ENCODE results near the gene CDHR1. TPM values are rescaled to one million over a fixed set of nuclear protein-coding genes. Genes with fewer than 3 reads are reported as not detected.

The CDHR1 gene
- polyA plus RNA-seq, 1 donor from 2014 or later, result 1.9 TPM

DNA sequence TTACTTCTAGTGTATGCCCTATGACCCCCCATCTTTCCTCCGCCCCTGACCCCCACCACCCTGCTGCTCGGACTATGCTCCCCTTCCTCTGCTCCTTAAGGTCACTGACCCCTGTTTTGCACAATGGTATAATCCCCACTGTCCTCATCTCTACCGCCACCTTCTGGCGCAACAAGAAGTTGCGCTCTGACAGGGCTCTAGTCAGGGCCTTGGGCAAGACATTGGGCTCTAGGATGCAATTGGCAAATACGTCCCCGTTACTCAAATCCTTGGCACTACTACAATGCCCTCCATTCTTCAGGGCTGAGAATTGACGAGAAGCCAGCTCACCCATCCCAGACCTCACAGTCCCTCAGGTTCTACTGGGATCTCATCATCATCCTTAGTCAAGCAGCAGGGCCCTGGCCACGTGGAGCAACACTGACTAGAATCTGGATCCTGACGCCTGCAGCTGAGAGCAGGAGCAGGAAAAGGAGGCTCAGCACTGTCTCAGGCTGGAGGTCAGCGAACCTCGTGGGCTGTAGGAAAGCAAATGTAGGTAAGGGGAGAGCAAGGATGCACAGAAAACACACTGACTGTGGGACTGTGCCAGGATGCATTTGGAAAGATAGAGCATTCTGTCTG lies 20.4 kb downstream of the CDHR1 start:
- Histone ChIP-seq H4K20me1 (ENCODE audit: insufficient read depth) (no peaks in the 10 kb centered on the region), H3K79me2 (replicated peaks; ENCODE audit: insufficient read depth, low read length) (no peaks in the 10 kb centered on the region), H3K27ac (ENCODE audit: low read length) (no peak overlapping the region), H3K9me2 (ENCODE audit: insufficient read depth, low read length) (no peaks in the 10 kb centered on the region), H3K4me3 (ENCODE audit: low read length) (no peak overlapping the region), H3K9ac (ENCODE audit: low read length) (no peak overlapping the region), H3K36me3 (ENCODE audit: insufficient read depth, low read length) (no peaks in the 10 kb centered on the region), H2AFZ (ENCODE audit: low read depth, low read length) (no peak overlapping the region), H3F3A (ENCODE audit: insufficient read depth, low read length, poor library complexity, severe bottlenecking) (no peaks in the 10 kb centered on the region), H3K9me3 (ENCODE audit: low read length) (no peaks in the 10 kb centered on the region), H3K27me3 (ENCODE audit: insufficient read depth, low read depth, low read length) (no peaks in the 10 kb centered on the region), H3K4me2 (ENCODE audit: low read length) (no peak overlapping the region)
- TF ChIP-seq EZH2 (IDR thresholded peaks at IDR 0.05; ENCODE audit: borderline replicate concordance, insufficient read depth, low read length, poor library complexity, severe bottlenecking) (no peak), RAD21 (conservative IDR thresholded peaks at IDR 0.05) (no peak), SMC3 (conservative IDR thresholded peaks at IDR 0.05; ENCODE audit: poor library complexity) (no peak), TAF1 (IDR thresholded peaks at IDR 0.05; ENCODE audit: low read depth) (no peak), MXI1 (conservative IDR thresholded peaks at IDR 0.05; ENCODE audit: poor library complexity, severe bottlenecking) (no peak), EP300 (conservative IDR thresholded peaks at IDR 0.05; ENCODE audit: poor library complexity, severe bottlenecking) (no peak), POLR2AphosphoS5 (IDR thresholded peaks at IDR 0.05) (no peak)
- TF ChIP-seq, protein P1, sequence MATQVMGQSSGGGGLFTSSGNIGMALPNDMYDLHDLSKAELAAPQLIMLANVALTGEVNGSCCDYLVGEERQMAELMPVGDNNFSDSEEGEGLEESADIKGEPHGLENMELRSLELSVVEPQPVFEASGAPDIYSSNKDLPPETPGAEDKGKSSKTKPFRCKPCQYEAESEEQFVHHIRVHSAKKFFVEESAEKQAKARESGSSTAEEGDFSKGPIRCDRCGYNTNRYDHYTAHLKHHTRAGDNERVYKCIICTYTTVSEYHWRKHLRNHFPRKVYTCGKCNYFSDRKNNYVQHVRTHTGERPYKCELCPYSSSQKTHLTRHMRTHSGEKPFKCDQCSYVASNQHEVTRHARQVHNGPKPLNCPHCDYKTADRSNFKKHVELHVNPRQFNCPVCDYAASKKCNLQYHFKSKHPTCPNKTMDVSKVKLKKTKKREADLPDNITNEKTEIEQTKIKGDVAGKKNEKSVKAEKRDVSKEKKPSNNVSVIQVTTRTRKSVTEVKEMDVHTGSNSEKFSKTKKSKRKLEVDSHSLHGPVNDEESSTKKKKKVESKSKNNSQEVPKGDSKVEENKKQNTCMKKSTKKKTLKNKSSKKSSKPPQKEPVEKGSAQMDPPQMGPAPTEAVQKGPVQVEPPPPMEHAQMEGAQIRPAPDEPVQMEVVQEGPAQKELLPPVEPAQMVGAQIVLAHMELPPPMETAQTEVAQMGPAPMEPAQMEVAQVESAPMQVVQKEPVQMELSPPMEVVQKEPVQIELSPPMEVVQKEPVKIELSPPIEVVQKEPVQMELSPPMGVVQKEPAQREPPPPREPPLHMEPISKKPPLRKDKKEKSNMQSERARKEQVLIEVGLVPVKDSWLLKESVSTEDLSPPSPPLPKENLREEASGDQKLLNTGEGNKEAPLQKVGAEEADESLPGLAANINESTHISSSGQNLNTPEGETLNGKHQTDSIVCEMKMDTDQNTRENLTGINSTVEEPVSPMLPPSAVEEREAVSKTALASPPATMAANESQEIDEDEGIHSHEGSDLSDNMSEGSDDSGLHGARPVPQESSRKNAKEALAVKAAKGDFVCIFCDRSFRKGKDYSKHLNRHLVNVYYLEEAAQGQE (IDR thresholded peaks at IDR 0.05; ENCODE audit: borderline replicate concordance), result no peak
- TF ChIP-seq, protein P2, sequence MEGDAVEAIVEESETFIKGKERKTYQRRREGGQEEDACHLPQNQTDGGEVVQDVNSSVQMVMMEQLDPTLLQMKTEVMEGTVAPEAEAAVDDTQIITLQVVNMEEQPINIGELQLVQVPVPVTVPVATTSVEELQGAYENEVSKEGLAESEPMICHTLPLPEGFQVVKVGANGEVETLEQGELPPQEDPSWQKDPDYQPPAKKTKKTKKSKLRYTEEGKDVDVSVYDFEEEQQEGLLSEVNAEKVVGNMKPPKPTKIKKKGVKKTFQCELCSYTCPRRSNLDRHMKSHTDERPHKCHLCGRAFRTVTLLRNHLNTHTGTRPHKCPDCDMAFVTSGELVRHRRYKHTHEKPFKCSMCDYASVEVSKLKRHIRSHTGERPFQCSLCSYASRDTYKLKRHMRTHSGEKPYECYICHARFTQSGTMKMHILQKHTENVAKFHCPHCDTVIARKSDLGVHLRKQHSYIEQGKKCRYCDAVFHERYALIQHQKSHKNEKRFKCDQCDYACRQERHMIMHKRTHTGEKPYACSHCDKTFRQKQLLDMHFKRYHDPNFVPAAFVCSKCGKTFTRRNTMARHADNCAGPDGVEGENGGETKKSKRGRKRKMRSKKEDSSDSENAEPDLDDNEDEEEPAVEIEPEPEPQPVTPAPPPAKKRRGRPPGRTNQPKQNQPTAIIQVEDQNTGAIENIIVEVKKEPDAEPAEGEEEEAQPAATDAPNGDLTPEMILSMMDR (IDR thresholded peaks at IDR 0.05; ENCODE audit: poor library complexity, severe bottlenecking), result no peak

DNA sequence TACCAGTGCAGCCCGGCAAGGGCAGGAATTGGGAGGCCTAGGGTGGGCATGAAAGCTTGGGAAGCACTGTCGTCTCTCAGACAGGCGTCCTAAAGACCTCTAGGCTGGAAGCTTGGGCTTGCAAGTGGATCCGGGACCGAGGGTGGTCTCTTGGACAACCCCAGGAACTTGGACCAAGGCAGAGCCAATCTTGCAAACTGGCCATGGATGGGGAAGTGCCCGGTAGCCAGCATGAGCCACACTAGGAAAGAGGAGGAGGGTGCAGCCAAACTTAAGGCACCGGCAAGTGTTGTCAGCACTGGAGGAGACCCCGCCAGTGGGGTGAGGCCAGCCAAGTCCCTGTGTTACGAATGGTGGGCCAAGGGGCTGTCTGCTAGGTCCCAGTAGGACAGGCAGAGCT lies 22.5 kb downstream of the CDHR1 start:
- H2AFZ ChIP-seq (ENCODE audit: low read depth, low read length), result no peak overlapping the region
- no peaks in the 10 kb centered on the region for H3K79me2 ChIP-seq (replicated peaks; ENCODE audit: insufficient read depth, low read length)
- no peak overlapping the region for H3K4me2 ChIP-seq (ENCODE audit: low read length)
- H3F3A ChIP-seq (ENCODE audit: insufficient read depth, low read length, poor library complexity, severe bottlenecking), result no peaks in the 10 kb centered on the region
- no peaks in the 10 kb centered on the region for H3K27me3 ChIP-seq (ENCODE audit: insufficient read depth, low read depth, low read length)
- no peaks in the 10 kb centered on the region for H3K9me2 ChIP-seq (ENCODE audit: insufficient read depth, low read length)
- no peaks in the 10 kb centered on the region for H3K9me3 ChIP-seq (ENCODE audit: low read length)
- no peak for TF ChIP-seq SMC3 (conservative IDR thresholded peaks at IDR 0.05; ENCODE audit: poor library complexity)
- TF ChIP-seq, protein P2 (IDR thresholded peaks at IDR 0.05; ENCODE audit: poor library complexity, severe bottlenecking), result no peak
- TF ChIP-seq EP300 (conservative IDR thresholded peaks at IDR 0.05; ENCODE audit: poor library complexity, severe bottlenecking), result no peak
- no peak for TF ChIP-seq POLR2AphosphoS5 (IDR thresholded peaks at IDR 0.05)
- TF ChIP-seq, protein P1 (IDR thresholded peaks at IDR 0.05; ENCODE audit: borderline replicate concordance), result no peak
- TF ChIP-seq TAF1 (IDR thresholded peaks at IDR 0.05; ENCODE audit: low read depth), result no peak
- TF ChIP-seq RAD21 (conservative IDR thresholded peaks at IDR 0.05), result no peak
- TF ChIP-seq EZH2 (IDR thresholded peaks at IDR 0.05; ENCODE audit: borderline replicate concordance, insufficient read depth, low read length, poor library complexity, severe bottlenecking), result no peak
- no peak for TF ChIP-seq MXI1 (conservative IDR thresholded peaks at IDR 0.05; ENCODE audit: poor library complexity, severe bottlenecking)
- no peaks in the 10 kb centered on the region for H3K36me3 ChIP-seq (ENCODE audit: insufficient read depth, low read length)
- H3K27ac ChIP-seq (ENCODE audit: low read length), result no peak overlapping the region
- H3K4me3 ChIP-seq (ENCODE audit: low read length), result no peak overlapping the region
- no peaks in the 10 kb centered on the region for H4K20me1 ChIP-seq (ENCODE audit: insufficient read depth)
- H3K9ac ChIP-seq (ENCODE audit: low read length), result no peak overlapping the region
